Cardiac fibroblast (primary cell): ENCODE measurements around the gene RAP1GAP2.

Source experiments
- DNase-seq, 2 donors: peaks; one replicate each; pipeline versions ENCODE4 v3.0.0 to v3.0.0-alpha.2; 2010; ENCODE audit warnings: low read depth in 2 of 2
- H3K4me3 ChIP-seq, 2 donors: replicated peaks in 1 of 2; 1 replicate in 1 of 2; 2 replicates in 1 of 2; pipeline ENCODE4 v1.5.1; 2011; ENCODE audit warnings: low read depth in 2 of 2, low read length in 2 of 2, mild to moderate bottlenecking in 2 of 2, moderate library complexity in 1 of 2
- TF ChIP-seq, protein P1 (sequence below): IDR thresholded peaks from one replicate; pipeline ENCODE4 v1.5.1; 2011; ENCODE audit warnings: low read depth, mild to moderate bottlenecking, low read length, inconsistent platforms

Gene RAP1GAP2

DNA sequence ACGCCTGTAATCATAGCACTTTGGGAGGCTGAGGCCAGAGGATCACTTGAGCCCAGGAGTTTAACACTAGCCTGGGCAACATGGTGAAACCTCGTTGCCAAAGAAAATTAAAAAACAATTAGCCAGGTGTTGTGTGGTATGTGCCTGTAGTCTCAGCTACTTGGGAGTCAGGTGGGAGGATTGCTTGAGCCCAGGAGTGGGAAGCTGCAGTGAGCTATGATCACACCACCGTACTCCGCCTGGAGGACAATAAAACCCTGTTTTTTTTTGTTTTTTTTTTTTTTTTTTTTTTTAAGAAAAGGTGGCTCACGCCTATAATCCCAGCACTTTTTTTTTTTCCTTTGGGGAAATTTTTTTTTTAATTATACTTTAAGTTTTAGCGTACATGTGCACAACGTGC is 26.1 kb downstream of the RAP1GAP2 start:
- TF ChIP-seq, protein P1, sequence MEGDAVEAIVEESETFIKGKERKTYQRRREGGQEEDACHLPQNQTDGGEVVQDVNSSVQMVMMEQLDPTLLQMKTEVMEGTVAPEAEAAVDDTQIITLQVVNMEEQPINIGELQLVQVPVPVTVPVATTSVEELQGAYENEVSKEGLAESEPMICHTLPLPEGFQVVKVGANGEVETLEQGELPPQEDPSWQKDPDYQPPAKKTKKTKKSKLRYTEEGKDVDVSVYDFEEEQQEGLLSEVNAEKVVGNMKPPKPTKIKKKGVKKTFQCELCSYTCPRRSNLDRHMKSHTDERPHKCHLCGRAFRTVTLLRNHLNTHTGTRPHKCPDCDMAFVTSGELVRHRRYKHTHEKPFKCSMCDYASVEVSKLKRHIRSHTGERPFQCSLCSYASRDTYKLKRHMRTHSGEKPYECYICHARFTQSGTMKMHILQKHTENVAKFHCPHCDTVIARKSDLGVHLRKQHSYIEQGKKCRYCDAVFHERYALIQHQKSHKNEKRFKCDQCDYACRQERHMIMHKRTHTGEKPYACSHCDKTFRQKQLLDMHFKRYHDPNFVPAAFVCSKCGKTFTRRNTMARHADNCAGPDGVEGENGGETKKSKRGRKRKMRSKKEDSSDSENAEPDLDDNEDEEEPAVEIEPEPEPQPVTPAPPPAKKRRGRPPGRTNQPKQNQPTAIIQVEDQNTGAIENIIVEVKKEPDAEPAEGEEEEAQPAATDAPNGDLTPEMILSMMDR = no peak
- H3K4me3 ChIP-seq = no peak overlapping the region
- no peak for DNase-seq

DNA sequence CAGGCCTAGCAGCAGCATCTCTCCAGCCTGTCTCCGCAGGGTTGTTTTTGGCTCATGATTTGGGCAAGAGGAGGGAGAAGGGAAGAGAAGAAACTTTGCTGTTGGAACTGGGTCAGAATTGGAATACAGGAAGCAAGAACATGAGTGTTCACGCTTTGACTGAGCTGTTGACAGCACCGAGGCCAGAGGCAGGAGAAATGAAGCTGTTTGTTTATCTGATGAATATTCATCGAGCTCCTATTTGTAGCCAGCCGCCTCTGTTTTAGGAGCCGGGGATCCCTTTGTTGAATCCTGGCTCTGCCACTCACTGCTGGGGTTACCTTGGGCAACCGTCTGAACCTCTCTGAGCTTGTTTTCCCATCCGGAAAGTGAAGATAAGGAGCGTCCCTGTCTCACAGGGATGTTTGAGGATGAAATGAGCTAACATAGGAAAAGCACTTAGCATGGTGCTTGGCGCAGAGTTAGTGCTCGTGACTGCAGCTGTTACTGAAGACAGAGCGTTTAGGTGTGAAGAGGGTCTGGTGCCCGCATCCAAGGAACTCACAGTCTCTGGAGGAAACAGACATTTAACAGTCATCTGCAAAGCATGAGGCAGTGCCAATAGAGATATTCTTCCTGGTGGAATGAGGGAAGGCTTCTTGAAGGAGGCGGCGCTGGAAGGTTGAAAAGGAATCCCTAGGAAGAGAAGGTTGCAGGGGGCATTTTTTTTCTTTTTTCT is 29.2 kb downstream of the RAP1GAP2 start:
- TF ChIP-seq, protein P1 = no peak
- DNase-seq = peak in 1 of 2 donors; percentile 53
- H3K4me3 ChIP-seq = no peak overlapping the region

DNA sequence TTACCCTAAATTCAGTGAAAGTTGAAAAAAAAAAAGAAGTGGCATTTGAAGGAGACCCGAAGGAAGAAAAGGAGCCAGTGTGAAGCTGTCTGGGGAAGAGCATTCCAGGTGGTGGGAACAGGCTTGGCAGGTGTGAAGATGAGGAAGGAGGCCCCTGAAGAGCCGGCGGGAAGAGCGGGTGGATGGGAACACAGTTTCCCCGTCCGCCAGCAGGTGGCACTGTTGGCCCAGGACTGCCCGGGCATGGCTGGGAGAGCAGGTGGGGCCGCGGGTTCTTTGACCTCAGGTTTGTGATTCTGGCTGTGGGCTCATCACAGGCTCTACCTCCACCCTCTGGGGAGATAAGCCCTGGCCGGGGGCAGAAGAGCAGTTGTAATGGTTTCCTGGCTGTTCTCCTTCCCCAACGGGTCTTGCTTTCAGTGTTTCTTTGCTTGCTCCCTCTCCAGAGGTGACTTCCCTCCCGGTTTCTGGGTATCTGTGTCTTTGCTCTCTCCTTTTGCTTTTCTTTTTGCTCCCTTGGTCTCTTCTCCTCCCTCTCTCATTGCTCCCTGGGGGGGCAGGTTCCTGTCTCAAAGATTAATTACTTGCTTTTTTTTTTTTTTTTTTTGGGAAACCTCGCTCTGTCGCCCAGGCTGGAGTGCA is 32.3 kb downstream of the RAP1GAP2 start:
- DNase-seq = peak; percentile 41 to 56
- H3K4me3 ChIP-seq = no peak overlapping the region
- TF ChIP-seq, protein P1 = peak; percentile 93

DNA sequence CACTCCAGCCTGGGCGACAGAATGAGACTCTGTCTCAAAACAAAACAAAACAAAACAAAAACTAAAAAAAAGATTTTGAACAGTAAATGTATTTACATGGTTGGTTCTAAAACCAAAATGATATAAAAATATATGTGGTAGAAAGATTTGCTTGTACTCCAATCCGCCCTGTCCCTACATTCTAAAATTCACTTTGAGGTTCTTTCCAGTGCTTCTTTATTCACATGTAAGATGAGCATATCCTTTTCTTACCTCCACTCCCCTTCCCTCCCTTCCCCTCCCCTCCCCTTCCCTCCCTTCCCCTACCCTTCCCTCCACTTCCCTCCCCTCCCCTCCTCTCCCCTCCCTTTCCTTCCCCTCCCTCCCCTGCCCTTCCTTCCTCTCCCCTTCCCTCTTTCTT is 34.4 kb downstream of the RAP1GAP2 start:
- TF ChIP-seq, protein P1 = no peak
- H3K4me3 ChIP-seq = no peak overlapping the region
- no peak for DNase-seq

DNA sequence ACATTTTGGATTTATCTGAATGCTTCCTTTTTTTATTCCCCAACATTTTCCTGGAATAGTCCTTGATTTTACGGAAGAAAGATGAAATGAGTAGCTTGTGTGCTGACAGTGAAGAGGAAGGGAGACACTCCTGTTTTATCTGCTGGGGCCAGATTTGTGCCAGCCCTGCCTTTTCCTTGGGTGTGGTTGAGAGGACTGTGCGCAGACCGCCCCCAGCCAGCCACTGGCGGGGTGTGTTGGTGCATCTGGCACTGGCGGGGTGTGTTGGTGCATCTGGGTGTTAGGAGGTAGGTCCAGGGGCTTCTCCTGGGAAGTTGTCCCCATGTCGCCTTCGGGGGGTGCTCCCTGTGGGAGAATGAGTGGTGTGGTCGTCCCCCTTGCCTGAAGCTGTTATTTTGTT is 39.5 kb downstream of the RAP1GAP2 start:
- H3K4me3 ChIP-seq = no peak overlapping the region
- TF ChIP-seq, protein P1 = no peak
- DNase-seq = no peak

DNA sequence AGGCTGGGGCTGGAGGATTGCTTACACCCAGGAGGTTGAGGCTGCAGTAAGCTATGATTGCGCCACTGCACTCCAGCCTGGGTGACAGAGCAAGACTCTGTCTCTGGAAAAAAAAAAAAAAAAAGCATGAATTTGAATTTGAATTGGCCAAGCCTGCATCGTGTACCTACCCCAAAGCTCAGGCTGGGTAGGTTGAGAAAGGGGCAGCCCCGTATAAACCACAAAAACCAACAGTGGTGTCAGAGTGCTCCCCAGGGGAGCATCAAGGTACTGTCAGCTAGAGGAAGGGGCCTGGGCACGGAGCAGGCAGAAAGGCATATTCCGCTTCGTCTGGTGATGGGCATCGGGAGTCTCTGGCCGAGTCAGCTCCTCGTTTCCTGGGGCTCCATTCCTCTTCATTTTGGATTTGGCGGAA is 40.9 kb downstream of the RAP1GAP2 start:
- TF ChIP-seq, protein P1 = no peak
- DNase-seq = no peak
- H3K4me3 ChIP-seq = no peak overlapping the region
